Activated effector memory CD4-positive, alpha-beta T cell treated with Interleukin-2 at 50 U/mL for 16 hours (primary cell): ENCODE measurements around the gene LBH.
A peak's percentile ranks its signal among the peaks of the same experiment; 100 is the strongest.
"Not testable (repeated sequence)": the region's sequence is repeated elsewhere in the genome, so short reads cannot be mapped to it uniquely, and the experiment has no call there.

Experiments used
- DNase-seq: peaks from one replicate; pipeline ENCODE4 v3.0.0-alpha.2; 2020

Gene LBH

GRCh38 chr2:30259827-30260679 lies 28.7 kb downstream of the LBH start:
- no peak for DNase-seq

GRCh38 chr2:30260941-30261340 lies 29.6 kb downstream of the LBH start:
- DNase-seq, result no peak

- no peak for DNase-seq
Measured at GRCh38 chr2:30261695-30262211, 30.4 kb downstream of the LBH start.

GRCh38 chr2:30262716-30263309 lies 31.5 kb downstream of the LBH start:
- DNase-seq, result no peak

- DNase-seq, result no peak
Measured at GRCh38 chr2:30264274-30264673, 32.9 kb downstream of the LBH start.

GRCh38 chr2:30265052-30266015 lies 34.0 kb downstream of the LBH start:
- no peak for DNase-seq

GRCh38 chr2:30266051-30266621 lies 34.8 kb downstream of the LBH start:
- DNase-seq, result peak; percentile 63

DNA sequence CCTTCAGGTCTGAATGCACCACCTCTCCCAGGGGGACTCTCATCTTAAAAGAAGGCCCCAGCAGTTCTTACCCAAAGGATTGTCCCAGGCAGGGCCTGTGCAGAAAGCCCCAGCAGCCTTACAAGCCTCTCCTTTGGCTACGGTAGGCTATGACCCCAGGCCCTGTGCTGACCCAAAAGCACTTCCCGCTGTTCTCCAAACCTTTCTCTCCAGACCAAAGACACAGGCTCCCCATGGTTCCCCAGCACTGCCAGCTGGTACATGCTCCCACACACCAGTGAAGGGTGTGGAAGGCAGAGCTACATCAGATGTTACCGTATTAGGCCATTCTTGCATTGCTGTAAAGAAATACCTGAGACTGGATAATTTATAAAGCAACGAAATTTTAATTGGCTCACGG lies 35.4 kb downstream of the LBH start:
- peak; percentile 9 for DNase-seq

GRCh38 chr2:30267161-30267975 lies 36.0 kb downstream of the LBH start:
- DNase-seq, result peak; percentile 31

DNA sequence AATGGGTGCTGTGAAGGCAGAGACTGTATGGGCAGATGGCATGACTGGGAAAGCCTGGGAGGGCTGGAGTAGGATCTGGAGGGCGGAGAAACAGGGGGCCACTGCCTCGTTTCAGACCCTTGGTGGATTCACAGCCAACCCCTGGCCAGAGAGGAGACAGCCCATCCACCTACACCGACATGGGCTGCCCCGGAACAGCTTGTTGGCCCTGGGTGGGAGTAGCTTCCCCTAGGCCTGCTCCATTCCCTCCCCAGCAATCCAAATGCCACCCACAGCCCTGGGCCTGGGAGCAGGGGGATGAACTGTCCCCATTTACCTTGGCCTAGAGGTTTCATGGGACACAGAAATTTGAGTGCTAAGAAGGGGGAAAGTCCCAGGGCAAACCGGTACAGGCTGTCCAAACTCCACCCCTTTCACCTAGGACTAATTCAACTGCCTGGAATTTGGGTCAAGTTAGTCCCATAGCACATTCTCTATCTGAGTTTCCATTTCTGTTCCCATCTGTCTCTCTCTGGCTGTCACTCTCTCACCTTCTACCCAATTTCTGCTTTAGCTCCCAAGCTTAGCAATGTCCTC lies 37.0 kb downstream of the LBH start:
- no peak for DNase-seq

GRCh38 chr2:30269114-30269770 lies 37.9 kb downstream of the LBH start:
- DNase-seq, result not testable (repeated sequence)

DNA sequence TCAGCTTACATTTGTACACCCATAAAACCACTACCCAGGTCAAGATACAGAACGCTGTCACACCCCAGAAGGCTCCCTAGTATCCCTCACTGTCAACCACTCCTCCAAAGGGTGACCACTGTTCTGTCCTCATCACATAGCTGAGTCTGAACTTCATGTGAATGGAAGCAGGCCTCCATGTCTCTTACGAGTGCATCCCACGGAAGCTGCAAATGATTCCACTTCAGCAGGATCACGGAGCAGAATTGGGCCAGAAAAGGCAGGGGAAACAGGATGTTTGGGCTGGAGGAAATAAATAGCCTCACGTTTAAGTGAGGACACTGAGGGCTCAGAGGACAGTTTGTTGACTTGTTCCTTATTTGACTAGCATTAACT lies 38.4 kb downstream of the LBH start:
- no peak for DNase-seq

DNA sequence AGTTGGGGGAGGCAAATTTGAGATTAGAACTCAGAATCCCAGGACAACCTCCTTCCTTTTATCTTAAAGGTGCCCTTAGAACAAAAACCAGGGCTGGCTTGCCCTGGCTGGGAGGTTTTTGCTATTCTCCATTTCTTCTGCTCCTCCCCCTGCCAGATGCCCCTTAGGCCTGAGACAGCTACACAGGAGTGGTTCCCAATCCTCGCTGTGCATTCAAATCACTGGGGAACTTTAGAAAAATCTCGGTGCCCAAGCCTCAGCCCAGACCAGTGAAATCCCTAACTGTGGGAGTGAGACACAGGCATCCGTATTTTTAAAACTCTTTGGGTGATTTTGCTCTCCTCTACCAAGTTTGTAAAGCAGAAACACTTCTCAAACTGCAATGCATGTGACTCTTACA lies 38.8 kb downstream of the LBH start:
- DNase-seq, result no peak

DNA sequence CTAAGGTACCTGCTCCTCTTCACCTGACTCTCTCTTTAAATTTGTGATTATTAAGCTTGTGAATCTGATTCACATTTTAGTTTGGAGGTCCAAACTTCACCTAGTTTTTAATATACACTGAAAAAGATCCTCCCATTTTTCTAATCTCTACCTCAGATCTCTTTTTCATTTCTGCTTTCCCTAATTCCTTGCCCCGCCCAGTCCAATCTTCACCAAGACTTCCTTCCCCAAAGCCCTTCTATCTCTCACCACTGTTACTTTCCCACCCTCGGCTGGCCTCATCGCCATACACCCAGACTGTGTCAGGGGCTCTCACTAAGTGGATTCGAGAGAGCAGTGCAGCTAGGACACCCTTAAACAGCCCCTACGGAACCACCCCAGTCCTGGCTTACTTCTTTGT lies 40.0 kb downstream of the LBH start:
- DNase-seq, result no peak

DNA sequence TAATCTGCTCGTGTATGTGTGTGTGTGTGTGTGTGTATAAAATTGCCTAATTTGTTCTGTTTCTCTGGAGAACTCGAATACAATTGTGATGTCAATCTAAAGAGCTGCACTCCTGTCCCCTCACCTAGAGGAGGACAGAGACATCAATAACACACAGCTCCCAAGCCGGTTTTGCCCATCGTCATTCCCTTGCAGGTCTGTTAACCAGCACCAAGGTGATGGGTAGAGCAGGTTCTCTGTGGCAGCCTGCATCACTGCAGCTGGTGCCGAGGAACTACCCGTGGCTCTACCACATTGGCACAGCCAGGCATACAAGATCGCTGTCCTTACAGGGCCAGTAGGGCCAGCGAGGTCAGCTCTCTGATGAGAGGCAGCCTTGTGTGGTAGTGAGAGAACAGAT lies 41.0 kb downstream of the LBH start:
- no peak for DNase-seq

- DNase-seq, result no peak
Measured at GRCh38 chr2:30272761-30273573, 41.6 kb downstream of the LBH start.

DNA sequence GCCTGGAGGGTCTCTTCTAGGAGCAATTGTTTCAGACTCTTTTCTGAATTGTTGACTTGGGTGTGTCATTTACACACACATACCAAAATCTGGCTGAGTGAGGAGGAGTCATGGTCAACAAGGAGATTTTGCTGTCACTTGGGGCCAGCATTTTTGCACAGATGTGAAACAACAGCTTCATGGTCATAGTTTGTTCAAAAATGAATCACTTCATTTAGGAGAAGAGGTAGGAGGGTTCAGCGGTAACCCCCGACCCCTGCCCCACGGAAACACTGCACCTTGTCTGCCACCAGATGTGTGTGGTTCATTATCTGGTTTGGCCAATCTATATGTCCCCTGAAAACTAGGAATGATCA lies 42.2 kb downstream of the LBH start:
- no peak for DNase-seq

GRCh38 chr2:30275256-30275655 lies 43.9 kb downstream of the LBH start:
- DNase-seq, result no peak

DNA sequence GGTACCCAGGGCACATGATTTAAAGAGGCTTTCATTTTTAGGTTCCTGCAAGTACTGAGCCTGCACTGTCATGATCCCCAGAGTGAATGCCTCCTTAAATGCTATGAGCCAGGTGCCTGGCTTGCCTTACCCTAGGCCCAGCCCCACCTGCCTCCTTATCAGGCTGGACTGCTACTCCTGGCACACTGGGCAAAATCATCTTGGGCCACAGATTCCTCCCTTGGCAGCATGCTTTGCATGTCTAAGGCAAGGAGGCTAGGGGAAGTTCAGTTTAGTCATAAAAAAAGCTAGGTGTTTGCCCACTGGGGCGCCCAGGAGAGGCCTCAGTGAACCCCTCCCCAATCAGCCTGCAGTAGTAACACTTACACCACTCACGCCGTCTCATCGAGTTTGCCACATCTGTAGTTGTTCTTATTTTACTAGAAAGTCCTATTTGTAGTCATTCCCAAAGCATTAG lies 45.1 kb downstream of the LBH start:
- no peak for DNase-seq

DNA sequence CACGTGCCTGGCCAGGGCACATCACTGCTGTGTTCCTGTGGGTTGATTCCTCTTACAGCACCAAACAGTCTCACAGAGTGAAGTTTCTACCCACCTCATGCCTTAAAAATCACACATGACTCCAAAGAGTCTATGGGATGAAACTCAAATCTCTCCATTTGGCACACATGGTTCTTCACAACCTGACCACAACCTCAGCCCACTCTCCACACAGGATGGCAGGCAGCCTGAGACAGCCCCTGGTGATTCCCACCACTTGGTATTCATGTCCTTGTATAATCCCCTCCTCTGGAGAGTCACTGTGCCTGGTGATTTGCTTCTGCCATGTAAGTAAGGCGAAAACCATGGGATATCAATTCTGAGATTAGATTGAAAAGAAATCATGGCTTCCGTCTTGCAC lies 46.2 kb downstream of the LBH start:
- DNase-seq, result no peak
